ENCODE results near the gene EFHC1. TPM values are rescaled to one million over a fixed set of nuclear protein-coding genes. Genes with fewer than 3 reads are reported as not detected.

EFHC1 gene
- total and polyA plus RNA-seq, 4 donors, result 3.3 to 11.3 (median 6.9) TPM

GRCh38 chr6:52538252-52538900 lies 118.2 kb downstream of the EFHC1 start (continued):
- TF ChIP-seq REST (IDR thresholded peaks at IDR 0.05) (no peak), RXRA (IDR thresholded peaks at IDR 0.05) (no peak), YY1 (IDR thresholded peaks at IDR 0.05) (no peak), EGR1 (IDR thresholded peaks at IDR 0.05; ENCODE audit: low read depth in 2 of 2) (no peak)

- 93% methylated on average over 5 of the region's 5 CpGs for WGBS
- DNase-seq (ENCODE audit: low spot score), result no peak
- no peak for TF ChIP-seq GABPA (IDR thresholded peaks at IDR 0.05 in 1 of 2, conservative IDR thresholded peaks at IDR 0.05 in 1 of 2)
- no peak for TF ChIP-seq JUND (IDR thresholded peaks at IDR 0.05)
- TF ChIP-seq TAF1 (conservative IDR thresholded peaks at IDR 0.05), result no peak
- TF ChIP-seq RAD21 (IDR thresholded peaks at IDR 0.05), result no peak
- TF ChIP-seq SP1 (IDR thresholded peaks at IDR 0.05), result no peak
- Histone ChIP-seq H3K9ac (ENCODE audit: low read depth in 1 of 2, low read length in 2 of 2) (no peak overlapping the region), H3K27ac (ENCODE audit: low read depth in 1 of 2, low read length in 2 of 2) (no peak overlapping the region), H3K4me3 (ENCODE audit: low read depth in 1 of 3, low read length in 3 of 3) (no peak overlapping the region), H3K9me3 (ENCODE audit: control insufficient read depth in 4 of 4, low read length in 3 of 4) (no peaks in the 10 kb centered on the region), H3K36me3 (ENCODE audit: control insufficient read depth in 4 of 4, insufficient read depth in 3 of 4, low read depth in 1 of 4, low read length in 3 of 4) (peaks cover 0 to 8% (median 0%) of the 10 kb centered on the region in 4 donors), H3K4me1 (ENCODE audit: control insufficient read depth in 4 of 4, insufficient read depth in 4 of 4, low read length in 3 of 4) (peaks cover 9 to 20% (median 15%) of the 10 kb centered on the region in 4 donors), H3K27me3 (ENCODE audit: control insufficient read depth in 4 of 4, insufficient read depth in 4 of 4, low read length in 3 of 4) (no peaks in the 10 kb centered on the region)
Measured at GRCh38 chr6:52538901-52539354, 118.8 kb downstream of the EFHC1 start.

- Histone ChIP-seq H3K9ac (ENCODE audit: low read depth in 1 of 2, low read length in 2 of 2) (no peak overlapping the region), H3K27me3 (ENCODE audit: control insufficient read depth in 4 of 4, insufficient read depth in 4 of 4, low read length in 3 of 4) (no peaks in the 10 kb centered on the region), H3K27ac (ENCODE audit: low read depth in 1 of 2, low read length in 2 of 2) (no peak overlapping the region), H3K4me3 (ENCODE audit: low read depth in 1 of 3, low read length in 3 of 3) (no peak overlapping the region), H3K4me1 (ENCODE audit: control insufficient read depth in 4 of 4, insufficient read depth in 4 of 4, low read length in 3 of 4) (peaks cover 9 to 26% (median 21%) of the 10 kb centered on the region in 4 donors), H3K9me3 (ENCODE audit: control insufficient read depth in 4 of 4, low read length in 3 of 4) (no peaks in the 10 kb centered on the region), H3K36me3 (ENCODE audit: control insufficient read depth in 4 of 4, insufficient read depth in 3 of 4, low read depth in 1 of 4, low read length in 3 of 4) (peaks cover 0 to 8% (median 0%) of the 10 kb centered on the region in 4 donors)
- WGBS, result 81% methylated on average over 6 of the region's 6 CpGs
- no peak for TF ChIP-seq RXRA (IDR thresholded peaks at IDR 0.05)
- TF ChIP-seq HNF4G (IDR thresholded peaks at IDR 0.05), result no peak
- TF ChIP-seq ATF3 (IDR thresholded peaks at IDR 0.05), result no peak
- no peak for TF ChIP-seq EGR1 (IDR thresholded peaks at IDR 0.05; ENCODE audit: low read depth in 2 of 2)
- no peak for TF ChIP-seq NR2F2 (IDR thresholded peaks at IDR 0.05)
- TF ChIP-seq GABPA (IDR thresholded peaks at IDR 0.05 in 1 of 2, conservative IDR thresholded peaks at IDR 0.05 in 1 of 2), result no peak
- TF ChIP-seq CTCF (IDR thresholded peaks at IDR 0.05; ENCODE audit: low read depth, low read length, missing input control), result no peak
- no peak for TF ChIP-seq RAD21 (IDR thresholded peaks at IDR 0.05)
- TF ChIP-seq REST (IDR thresholded peaks at IDR 0.05), result no peak
- TF ChIP-seq FOXA1 (IDR thresholded peaks at IDR 0.05), result no peak
- no peak for TF ChIP-seq FOXA2 (IDR thresholded peaks at IDR 0.05)
- no peak for TF ChIP-seq TAF1 (conservative IDR thresholded peaks at IDR 0.05)
- TF ChIP-seq HNF4A (conservative IDR thresholded peaks at IDR 0.05), result no peak
- DNase-seq (ENCODE audit: low spot score), result no peak
Measured at GRCh38 chr6:52539607-52540006, 119.5 kb downstream of the EFHC1 start.
